NCI-H1694 treated with DMSO at 0.1 percent for 48 hours (cell line): Measurements from ENCODE around the gene ARHGAP30.
"Not testable (repeated sequence)": the region's sequence is repeated elsewhere in the genome, so short reads cannot be mapped to it uniquely, and the experiment has no call there.

ENCODE experiments used
- DNase-seq: peaks from one replicate; lab custom pipeline; 2025; lab: John Stamatoyannopoulos, UW

Gene ARHGAP30, protein sequence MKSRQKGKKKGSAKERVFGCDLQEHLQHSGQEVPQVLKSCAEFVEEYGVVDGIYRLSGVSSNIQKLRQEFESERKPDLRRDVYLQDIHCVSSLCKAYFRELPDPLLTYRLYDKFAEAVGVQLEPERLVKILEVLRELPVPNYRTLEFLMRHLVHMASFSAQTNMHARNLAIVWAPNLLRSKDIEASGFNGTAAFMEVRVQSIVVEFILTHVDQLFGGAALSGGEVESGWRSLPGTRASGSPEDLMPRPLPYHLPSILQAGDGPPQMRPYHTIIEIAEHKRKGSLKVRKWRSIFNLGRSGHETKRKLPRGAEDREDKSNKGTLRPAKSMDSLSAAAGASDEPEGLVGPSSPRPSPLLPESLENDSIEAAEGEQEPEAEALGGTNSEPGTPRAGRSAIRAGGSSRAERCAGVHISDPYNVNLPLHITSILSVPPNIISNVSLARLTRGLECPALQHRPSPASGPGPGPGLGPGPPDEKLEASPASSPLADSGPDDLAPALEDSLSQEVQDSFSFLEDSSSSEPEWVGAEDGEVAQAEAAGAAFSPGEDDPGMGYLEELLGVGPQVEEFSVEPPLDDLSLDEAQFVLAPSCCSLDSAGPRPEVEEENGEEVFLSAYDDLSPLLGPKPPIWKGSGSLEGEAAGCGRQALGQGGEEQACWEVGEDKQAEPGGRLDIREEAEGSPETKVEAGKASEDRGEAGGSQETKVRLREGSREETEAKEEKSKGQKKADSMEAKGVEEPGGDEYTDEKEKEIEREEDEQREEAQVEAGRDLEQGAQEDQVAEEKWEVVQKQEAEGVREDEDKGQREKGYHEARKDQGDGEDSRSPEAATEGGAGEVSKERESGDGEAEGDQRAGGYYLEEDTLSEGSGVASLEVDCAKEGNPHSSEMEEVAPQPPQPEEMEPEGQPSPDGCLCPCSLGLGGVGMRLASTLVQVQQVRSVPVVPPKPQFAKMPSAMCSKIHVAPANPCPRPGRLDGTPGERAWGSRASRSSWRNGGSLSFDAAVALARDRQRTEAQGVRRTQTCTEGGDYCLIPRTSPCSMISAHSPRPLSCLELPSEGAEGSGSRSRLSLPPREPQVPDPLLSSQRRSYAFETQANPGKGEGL

DNA sequence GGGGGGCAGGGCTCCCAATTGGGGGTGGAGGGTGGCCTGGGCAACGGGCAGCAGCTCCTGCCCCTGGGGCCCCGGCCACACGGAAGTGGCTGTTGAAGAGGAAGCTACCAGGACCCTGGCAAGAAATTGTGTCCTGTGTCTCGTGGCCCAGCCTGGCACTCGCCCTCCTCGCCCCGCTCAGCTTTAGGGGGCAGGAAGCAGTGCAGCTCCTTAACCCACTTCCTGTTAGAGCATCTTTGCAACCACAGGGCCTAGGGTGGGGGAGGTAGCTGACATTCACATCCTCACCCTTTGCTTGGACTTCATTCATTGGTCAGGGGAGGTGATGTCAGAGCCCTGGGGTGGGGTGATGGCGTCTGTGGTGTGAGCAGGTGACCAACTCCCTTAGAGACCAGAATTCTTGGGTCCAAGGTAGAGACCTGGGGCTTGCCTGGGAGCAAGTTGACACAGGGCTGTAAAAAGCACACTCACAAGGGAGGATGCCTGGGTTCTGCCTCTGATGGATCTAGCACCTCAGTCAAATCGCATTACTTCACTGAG lies at the start of gene ARHGAP30:
Gene ARHGAP30 (minus strand): TSS at position 161 of the 540 bp plus-strand sequence. CDS start 267 bp downstream, outside the sequence.
- no peak for DNase-seq

DNA sequence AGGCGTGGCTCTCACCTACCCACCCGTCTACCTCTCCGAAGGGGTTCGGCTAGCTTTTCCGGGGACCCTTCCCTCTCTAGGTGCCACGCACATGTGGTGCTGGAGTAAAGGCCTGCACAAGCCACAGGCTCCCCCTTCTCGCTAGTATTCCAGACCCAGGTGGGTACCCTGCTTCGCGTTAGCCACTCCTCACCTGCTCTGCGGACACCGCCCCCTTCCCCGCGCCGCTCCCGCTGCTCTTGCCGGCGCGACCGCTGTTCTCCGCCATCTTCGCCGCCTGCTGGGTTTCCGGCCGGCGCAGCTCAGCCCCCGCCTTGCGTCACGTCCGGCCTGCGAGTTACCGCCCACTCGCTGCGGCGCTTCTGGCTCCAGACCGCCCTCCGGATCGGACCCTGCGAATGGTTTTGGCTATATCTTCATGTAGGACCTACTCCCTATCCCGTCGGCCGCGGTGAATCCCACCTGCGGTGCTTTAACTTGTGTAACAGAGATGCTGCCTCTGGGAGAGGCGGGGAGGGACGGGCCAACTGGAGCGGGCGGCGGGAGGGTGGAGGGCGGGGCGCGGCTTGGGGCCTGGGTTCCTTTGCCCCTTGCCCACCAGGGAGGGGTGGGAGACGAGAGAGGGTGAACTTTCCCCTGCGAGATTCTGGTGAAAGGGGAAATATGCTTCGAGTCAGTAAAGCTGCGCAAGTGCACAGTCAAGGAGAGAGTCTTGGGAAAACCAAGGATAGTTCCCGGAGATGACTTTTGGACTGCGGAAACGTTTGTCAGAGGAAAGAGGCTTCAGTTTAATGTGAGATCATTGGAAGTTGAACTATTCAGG lies 48.3 kb upstream of the ARHGAP30 start, which contains the start of the genes NIT1 and PFDN2:
Gene NIT1 (plus strand): TSS at position 347 of the 823 bp plus-strand sequence. CDS start 72 bp downstream, at position 419.
Gene PFDN2 (minus strand): TSS at position 279 of the 823 bp plus-strand sequence. CDS start 11 bp downstream, at position 268.
- DNase-seq, result peak; percentile 62

DNA sequence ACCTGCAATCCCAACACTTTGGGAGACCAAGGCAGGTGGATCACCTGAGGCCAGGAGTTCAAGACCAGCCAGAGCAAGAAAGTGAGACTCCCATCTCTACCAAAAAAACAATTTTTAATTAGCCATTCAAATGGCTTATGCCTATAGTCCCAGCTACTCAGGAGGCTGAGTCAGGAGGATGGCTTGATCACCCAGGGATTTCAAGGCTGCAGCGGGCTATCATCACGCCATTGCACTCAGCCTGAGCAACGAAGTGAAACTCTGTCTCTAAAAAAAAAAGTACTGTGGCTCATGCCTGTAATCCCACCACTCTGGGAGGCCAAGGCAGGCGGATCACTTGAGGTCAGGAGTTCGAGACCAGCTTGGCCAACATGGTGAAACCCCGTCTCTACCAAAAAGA lies 46.3 kb upstream of the ARHGAP30 start:
- DNase-seq, result not testable (repeated sequence)

GRCh38 chr1:161115132-161115711 lies 45.5 kb upstream of the ARHGAP30 start:
- DNase-seq, result no peak

- DNase-seq, result no peak
Observed at GRCh38 chr1:161114556-161114955, 44.9 kb upstream of the ARHGAP30 start.

DNA sequence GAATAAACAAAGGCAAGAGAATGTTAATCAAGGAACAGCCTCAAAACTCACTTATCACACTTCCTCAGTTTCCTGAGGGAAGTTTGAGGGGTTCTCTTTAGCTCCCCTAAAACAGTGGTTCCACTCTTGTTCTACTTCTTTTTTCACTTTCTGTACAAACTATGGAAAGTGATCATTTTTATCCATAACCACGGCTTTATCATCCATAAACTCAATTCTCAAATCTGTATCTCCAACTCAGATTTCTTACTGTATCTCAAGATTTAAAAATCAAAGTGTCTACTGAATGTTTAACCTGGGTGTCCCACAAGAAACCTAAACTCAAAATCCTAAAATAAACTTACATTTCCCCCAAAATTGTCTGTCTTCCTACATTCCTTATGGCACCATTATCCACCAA lies 44.2 kb upstream of the ARHGAP30 start:
- DNase-seq, result no peak

GRCh38 chr1:161111527-161111926 lies 41.8 kb upstream of the ARHGAP30 start:
- DNase-seq, result no peak

DNA sequence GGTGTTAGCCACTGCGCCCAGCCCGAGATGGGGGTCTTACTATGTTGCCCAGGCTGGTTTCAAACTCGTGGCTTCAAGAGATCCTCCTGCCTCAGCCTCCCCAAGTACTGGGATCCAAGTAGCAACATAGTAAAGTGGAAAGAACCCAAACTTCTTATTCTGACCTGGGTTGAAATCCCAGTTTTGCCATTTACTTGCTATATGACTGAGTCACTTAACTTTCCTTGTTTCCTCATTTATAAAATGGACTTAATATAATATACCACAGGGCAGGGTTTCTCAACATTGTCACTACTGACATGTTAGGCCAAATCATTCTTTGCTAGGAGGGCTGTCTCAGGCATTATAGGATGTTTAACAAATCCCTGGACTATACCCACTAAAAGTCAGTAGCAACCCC lies 41.4 kb upstream of the ARHGAP30 start:
- no peak for DNase-seq

DNA sequence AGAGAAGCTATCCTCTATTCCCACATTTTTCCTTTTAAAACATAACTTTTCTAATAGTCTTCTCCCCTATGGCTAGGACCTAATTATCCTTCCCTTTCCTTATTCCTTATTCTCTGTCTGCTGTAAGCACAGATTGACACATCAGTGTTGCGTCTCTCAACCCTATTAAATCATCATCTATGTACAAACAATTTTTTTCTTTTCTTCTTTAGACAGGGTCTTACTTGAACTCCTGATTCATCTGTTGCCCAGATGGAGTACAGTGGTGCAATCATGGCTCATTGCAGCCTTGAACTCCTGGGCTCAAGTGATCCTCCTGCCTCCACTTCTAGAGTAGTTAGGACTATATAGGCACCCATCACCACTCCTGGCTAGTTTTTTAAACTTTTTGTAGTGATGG lies 36.7 kb upstream of the ARHGAP30 start:
- DNase-seq, result no peak

DNA sequence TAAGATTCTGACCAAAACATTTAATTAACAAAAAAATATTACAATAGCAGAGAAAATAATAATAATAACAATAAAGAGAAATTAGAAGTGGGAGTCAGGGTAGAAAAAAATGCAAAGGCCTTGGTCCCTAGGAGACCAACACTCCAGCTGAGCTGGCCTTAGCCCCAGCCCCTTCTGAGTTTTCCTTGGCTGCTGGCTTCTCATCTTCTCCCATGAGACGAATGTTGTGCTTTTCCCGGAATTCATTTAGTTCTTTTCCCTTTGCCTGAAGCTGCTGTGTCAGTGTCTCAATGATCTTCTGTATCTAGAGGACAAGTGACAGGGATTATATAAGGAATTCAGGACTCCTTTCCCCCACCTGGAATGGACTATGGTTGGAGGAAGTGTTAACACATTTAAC lies 30.9 kb upstream of the ARHGAP30 start:
- DNase-seq, result no peak

- DNase-seq, result no peak
Observed at GRCh38 chr1:161099090-161099802, 29.6 kb upstream of the ARHGAP30 start.

GRCh38 chr1:161098210-161099068 lies 28.7 kb upstream of the ARHGAP30 start, which contains the start of gene KLHDC9:
Gene KLHDC9 (plus strand): TSS chr1:161098361. CDS start chr1:161098536, 175 bp downstream.
- DNase-seq, result peak; percentile 69

DNA sequence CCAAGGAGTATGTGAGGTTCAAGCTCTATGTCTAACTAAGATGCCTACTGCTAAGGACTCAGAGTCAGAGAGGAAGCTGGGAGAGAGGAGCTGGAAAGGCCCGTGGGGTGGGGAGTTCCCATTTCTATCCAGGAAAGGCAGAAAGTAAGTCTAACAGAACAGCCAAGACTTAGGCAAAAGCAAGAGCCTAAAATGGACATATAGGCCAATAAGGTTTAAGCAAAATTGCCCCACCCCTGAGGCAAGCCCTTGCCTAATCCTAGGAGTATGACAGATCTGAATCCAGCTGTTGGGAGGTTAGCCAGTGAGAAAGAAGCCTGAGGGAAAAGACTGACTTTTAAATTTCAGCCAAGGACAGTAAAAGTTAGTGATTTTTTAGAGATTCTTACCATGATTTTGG lies 26.8 kb upstream of the ARHGAP30 start:
- no peak for DNase-seq

DNA sequence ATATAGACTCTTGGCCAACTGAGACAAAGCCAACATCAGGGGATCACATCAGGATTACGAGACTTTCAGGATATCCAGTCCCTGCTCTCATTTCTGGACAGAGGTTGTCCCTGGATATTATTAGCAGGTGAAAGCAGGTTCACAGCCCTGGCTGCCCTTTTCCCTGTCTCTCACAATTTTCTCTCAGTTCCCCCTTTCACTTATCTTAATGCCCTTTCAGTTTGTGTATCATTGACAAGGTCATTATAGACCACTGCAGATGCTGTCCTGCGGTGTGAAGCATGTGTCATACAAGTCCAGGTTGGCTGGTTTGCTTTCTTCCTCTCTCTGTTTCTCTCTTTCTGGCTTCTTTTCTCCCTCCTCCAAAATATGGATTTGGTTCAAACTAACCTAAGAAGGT lies 26.3 kb upstream of the ARHGAP30 start:
- no peak for DNase-seq

DNA sequence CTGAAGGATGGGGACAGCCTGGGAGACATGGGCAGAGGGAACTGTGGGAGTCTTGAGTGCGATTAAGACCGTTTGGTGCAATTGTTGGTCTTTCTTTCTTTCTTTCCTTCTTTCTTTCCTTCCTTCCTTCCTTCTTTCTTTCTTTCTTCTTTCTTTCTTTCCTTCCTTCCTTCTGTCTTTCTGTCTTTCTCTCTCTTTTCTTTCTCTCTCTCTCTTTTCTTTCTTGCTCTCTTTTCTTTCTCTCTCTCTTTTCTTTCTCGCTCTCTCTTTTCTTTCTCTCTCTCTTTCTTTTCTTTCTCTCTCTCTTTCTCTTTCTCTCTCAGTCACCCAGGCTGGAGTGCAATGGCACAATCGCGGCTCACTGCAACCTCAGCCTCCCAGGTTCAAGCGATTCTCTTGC lies 25.5 kb upstream of the ARHGAP30 start:
- DNase-seq, result no peak

- DNase-seq, result no peak
Observed at GRCh38 chr1:161094481-161094880, 24.8 kb upstream of the ARHGAP30 start.

GRCh38 chr1:161092621-161093028 lies 22.9 kb upstream of the ARHGAP30 start:
- DNase-seq, result no peak

DNA sequence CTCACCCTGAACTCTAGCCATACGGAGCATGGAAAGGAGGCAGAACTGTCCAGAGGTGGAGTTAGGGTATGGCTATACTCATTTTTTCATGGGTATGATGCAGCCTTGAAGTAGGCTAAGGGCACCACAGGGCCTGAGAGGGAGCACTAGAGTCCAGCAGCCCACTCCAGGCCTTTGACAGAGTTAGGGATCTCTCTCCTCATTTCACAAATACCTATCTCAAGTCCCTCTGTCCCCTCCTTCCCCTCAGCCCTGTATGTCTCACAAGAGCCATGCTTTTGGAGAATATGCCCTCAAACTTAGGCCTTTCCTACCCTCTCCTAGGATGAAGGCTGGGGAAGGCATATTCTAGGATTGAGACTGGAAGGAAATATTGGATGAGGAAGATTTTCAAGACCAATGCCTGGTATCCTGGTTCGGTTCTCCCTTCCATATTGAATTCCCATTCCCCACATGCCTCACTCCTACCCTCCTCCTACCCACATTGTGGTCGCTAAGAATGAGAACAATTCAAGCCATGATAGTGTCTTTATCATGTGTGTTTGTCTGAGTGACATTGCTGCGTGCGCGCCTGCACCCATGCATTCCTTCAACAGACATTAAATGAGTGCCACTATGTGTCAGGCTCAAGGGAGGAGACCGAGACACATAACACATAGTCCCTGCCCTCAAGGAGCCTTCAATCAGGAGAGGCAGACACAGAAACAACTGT lies 22.3 kb upstream of the ARHGAP30 start:
- DNase-seq, result no peak
